Aorta (tissue), 5 donors: Measurements from ENCODE around the gene LONP2. TPM values are rescaled to one million over a fixed set of nuclear protein-coding genes. Genes with fewer than 3 reads are reported as not detected.
"Not testable (repeated sequence)": the region's sequence is repeated elsewhere in the genome, so short reads cannot be mapped to it uniquely, and the experiment has no call there.

Experiments used
- ATAC-seq: fragments of 200-7000 bp; cut with Tn5 transposase; one replicate; pipeline ENCODE4 v1.9.1; 2022; ENCODE audit warnings: moderate library complexity; ENCODE audit not compliant: low FRiP score
- DNase-seq, 2 donors: peaks; one replicate each; pipeline ENCODE4 v3.0.0-alpha.2; 2020
- H3K27ac ChIP-seq, 2 donors: one replicate each; pipeline ENCODE4 v1.5.1; 2013; ENCODE audit warnings: low read length in 2 of 2, mild to moderate bottlenecking in 2 of 2, moderate library complexity in 2 of 2, control low read depth in 1 of 2, inconsistent platforms in 1 of 2, low read depth in 1 of 2
- H3K27me3 ChIP-seq, 2 donors: one replicate each; pipeline ENCODE4 v1.6.1; 2013; ENCODE audit warnings: control low read depth in 1 of 2, low read length in 1 of 2, mild to moderate bottlenecking in 1 of 2, moderate library complexity in 1 of 2; ENCODE audit not compliant: insufficient read depth in 2 of 2, control insufficient read depth in 1 of 2
- H3K36me3 ChIP-seq, 2 donors: one replicate each; pipeline ENCODE4 v1.6.1; 2013; ENCODE audit warnings: control low read depth in 1 of 2, low read length in 1 of 2, mild to moderate bottlenecking in 1 of 2; ENCODE audit not compliant: insufficient read depth in 2 of 2, control insufficient read depth in 1 of 2
- H3K4me1 ChIP-seq, 2 donors: one replicate each; pipeline ENCODE4 v1.6.1; 2013; ENCODE audit warnings: low read length in 2 of 2, control low read depth in 1 of 2, mild to moderate bottlenecking in 1 of 2, moderate library complexity in 1 of 2; ENCODE audit not compliant: insufficient read depth in 2 of 2, control insufficient read depth in 1 of 2
- H3K4me3 ChIP-seq, 2 donors: one replicate each; pipeline ENCODE4 v1.5.1; 2013; ENCODE audit warnings: low read length in 2 of 2, control low read depth in 1 of 2, mild to moderate bottlenecking in 1 of 2
- H3K9me3 ChIP-seq: one replicate; pipeline ENCODE4 v1.6.1; 2013; ENCODE audit warnings: mild to moderate bottlenecking, low read length; ENCODE audit not compliant: control insufficient read depth
- WGBS, 2 donors: extraction: QIAGEN DNeasy Blood & Tissue Kit; methylation state at CpG; one replicate each; pipeline ENCODE4 v1.1.7; 2013; 5-methylcytosine and 5-hydroxymethylcytosine counted together
- intact Hi-C, 2 donors: fragments of 100-400 bp; cut with DNase I; formaldehyde crosslinking; loops; one replicate each; pipeline versions ENCODE4 v1.14.2 to v1.15.0; 2022
- polyA plus RNA-seq, 2 donors: library from polyadenylated mRNA; stranded (reverse); fragments of 200-250 nt; gene quantifications; one replicate each; pipeline ENCODE4 v1.2.3, GENCODE V29; 2013
- total RNA-seq, 2 donors: library from RNA; stranded (reverse); fragmentation: NEBNext Ultra II Directional; extraction: Animal tissue kit (Norgen Biotek cat#: 25700); gene quantifications; one replicate each; pipeline ENCODE4 v1.2.1, GENCODE V29; 2021
- donor health status: healthy with polysubstance abuse.
- donor health status: Bipolar disorder and iron deficiency.
- donor health status: DM: no; HTN: no; CAD: no.
- donor health status: DM: no; HTN: no; CAD: no.
- donor health status: DM: yes; HTN: yes; CAD: no.

LONP2 gene
- total and polyA plus RNA-seq, 4 donors: 9.5 to 71.8 (median 45.4) TPM

DNA sequence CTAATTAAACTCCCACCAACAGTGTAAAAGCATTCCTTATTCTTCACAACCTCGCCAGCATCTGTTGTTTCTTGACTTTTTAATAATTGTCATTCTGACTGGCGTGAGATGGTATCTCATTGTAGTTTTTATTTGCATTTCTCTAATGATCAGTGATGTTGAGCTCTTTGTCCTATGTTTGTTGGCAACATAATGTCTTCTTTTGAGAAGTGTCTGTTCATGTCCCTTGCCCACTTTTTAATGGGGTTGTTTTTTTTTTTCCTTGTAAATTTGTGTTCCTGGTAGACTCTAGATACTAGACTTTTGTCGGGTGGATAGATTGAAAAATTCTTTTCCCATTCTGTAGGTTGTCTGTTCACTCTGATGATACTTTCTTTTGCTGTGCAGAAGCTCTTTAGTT is 69.8 kb downstream of the LONP2 start:
- H3K36me3 ChIP-seq, ATAC-seq: not testable (repeated sequence)

DNA sequence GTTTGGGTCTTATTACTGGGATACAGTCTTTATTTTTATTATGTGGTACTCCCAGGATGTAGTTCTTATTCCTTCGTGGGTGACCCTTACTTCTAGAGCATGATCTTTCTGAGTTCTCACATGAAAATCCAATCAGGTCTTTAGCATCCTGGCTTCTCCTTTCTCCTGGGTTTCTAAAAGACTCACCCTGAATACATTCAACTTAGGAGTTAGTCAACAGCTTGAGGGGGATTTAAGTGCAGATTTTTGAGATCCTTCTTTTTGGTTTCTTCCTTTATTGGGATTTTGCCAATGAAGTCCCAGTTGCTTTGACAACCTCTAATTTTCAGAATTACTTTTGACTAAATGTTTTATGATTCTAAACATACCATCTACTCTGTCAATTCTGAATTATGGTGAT is 72.9 kb downstream of the LONP2 start:
- H3K4me1 ChIP-seq: no peaks in the 10 kb centered on the region
- no peak for ATAC-seq
- no peak overlapping the region for H3K27ac ChIP-seq
- H3K36me3 ChIP-seq: no peaks in the 10 kb centered on the region
- 89 to 92% methylated on average over 1 of the region's 1 CpG for WGBS, 2 donors
- DNase-seq: no peak
- H3K27me3 ChIP-seq: no peaks in the 10 kb centered on the region
- H3K9me3 ChIP-seq: no peaks in the 10 kb centered on the region
- intact Hi-C loops: no loop called here
- no peak overlapping the region for H3K4me3 ChIP-seq

More for the DNA sequence above, 69.8 kb downstream of the LONP2 start:
- H3K9me3 ChIP-seq, H3K27ac ChIP-seq, H3K4me3 ChIP-seq, DNase-seq, H3K4me1 ChIP-seq, intact Hi-C loops, H3K27me3 ChIP-seq: not testable (repeated sequence)
- WGBS, 2 donors: 97 to 98% methylated on average over 3 of the region's 3 CpGs

DNA sequence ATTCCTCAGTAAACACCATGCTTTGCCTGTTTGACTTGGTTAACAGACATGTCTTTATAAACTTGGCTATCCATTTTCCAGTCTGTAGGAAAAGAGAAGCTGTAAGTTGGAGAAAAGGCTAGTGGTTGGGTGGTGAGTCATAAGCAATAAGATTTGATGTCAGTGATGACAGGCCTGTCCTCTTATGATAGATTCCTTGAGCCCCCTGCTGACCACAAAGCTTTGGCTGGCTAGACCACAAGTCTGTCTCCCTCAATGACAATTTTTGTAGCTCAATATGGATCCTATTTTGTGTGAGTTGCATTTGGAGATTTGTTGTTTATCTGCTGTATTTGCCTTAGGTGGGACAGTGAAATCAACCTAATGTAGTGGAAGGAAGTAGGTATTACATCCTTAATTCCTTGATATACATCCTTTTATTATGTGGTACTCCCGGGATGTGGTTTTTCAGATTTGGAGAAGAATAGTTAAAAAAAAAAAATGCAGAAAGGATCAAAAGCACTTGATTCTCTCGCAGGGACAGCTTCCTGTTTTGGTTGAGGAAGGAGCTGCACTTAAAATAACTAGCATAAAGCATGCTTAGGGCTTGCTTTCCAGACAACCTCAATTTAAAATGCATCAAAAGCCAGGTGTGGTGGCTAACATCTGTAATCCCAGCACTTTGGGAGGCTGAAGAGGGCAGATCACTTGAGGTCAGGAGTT is 73.7 kb downstream of the LONP2 start:
- WGBS, 2 donors: 68 to 73% methylated on average over 2 of the region's 2 CpGs
- no peaks in the 10 kb centered on the region for H3K4me1 ChIP-seq
- ATAC-seq: no peak
- H3K4me3 ChIP-seq: no peak overlapping the region
- DNase-seq: no peak
- no peaks in the 10 kb centered on the region for H3K9me3 ChIP-seq
- H3K36me3 ChIP-seq: no peaks in the 10 kb centered on the region
- H3K27ac ChIP-seq: no peak overlapping the region
- H3K27me3 ChIP-seq: no peaks in the 10 kb centered on the region
- intact Hi-C loops: no loop called here

DNA sequence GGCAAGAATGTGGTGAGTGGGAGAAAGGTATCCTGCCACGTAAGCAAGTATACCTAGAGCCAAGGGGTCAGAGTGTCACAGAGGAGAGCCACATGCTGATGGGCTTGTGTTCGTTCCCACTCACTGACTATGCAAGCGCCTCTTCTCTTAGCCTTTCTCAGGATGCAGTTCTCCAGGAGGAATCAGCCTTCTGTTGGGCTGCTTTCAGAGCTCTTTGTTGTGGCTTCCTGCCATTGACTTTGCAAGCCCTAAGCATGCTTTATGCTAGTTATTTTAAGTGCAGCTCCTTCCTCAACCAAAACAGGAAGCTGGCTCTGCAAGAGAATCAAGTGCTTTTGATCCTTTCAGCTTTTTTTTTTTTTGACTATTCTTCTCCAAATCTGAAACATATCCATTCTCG is 74.5 kb downstream of the LONP2 start:
- DNase-seq (peak in 1 of 2 donors; percentile 52), ATAC-seq (peak; percentile 76)
- Histone ChIP-seq H3K27ac (peak overlapping the region in 1 of 2 donors; percentile 36), H3K4me3 (no peak overlapping the region), H3K36me3 (no peaks in the 10 kb centered on the region), H3K9me3 (no peaks in the 10 kb centered on the region), H3K4me1 (no peaks in the 10 kb centered on the region), H3K27me3 (no peaks in the 10 kb centered on the region)
- 27 to 29% methylated on average over 4 of the region's 4 CpGs for WGBS, 2 donors
- intact Hi-C loops: no loop called here

DNA sequence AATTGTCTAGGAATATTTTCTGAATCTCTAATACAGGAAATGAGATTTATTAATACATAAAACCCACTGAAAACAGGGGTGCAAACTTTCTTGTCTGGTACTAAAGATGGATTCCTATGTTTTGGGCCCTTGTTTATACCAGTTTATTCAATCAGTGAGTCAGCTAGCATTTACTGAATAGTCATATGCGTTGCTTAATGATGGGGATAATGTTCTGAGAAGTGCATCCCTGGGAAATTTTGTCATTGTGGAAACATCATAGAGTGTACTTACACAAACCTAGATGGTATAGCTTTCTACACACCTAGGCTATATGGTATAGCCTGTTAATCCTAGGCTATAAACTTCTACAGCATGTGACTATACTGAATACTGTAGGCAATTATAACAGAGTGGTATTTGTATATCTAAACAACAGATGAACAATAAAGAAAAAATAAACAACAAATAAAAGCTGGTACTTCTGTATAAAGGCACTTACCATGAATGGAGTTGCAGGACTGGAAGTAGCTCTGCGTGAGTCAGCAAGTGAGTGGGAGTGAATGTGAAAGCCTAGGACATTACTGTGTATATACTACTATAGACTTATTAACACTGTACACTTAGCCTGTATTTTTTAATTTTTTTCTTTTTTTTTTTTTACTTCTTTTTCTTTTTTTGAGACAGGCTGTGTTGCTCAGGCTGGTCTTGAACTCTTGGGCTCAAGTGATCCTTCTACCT is 77.4 kb downstream of the LONP2 start:
- Histone ChIP-seq H3K4me1 (no peaks in the 10 kb centered on the region), H3K27ac (no peak overlapping the region), H3K9me3 (no peaks in the 10 kb centered on the region), H3K4me3 (no peak overlapping the region), H3K27me3 (no peaks in the 10 kb centered on the region), H3K36me3 (peaks cover 0 to 4% of the 10 kb centered on the region in 2 donors)
- ATAC-seq (no peak), DNase-seq (no peak)
- WGBS, 2 donors: 82 to 84% methylated on average over 2 of the region's 2 CpGs
- intact Hi-C loops: no loop called here

DNA sequence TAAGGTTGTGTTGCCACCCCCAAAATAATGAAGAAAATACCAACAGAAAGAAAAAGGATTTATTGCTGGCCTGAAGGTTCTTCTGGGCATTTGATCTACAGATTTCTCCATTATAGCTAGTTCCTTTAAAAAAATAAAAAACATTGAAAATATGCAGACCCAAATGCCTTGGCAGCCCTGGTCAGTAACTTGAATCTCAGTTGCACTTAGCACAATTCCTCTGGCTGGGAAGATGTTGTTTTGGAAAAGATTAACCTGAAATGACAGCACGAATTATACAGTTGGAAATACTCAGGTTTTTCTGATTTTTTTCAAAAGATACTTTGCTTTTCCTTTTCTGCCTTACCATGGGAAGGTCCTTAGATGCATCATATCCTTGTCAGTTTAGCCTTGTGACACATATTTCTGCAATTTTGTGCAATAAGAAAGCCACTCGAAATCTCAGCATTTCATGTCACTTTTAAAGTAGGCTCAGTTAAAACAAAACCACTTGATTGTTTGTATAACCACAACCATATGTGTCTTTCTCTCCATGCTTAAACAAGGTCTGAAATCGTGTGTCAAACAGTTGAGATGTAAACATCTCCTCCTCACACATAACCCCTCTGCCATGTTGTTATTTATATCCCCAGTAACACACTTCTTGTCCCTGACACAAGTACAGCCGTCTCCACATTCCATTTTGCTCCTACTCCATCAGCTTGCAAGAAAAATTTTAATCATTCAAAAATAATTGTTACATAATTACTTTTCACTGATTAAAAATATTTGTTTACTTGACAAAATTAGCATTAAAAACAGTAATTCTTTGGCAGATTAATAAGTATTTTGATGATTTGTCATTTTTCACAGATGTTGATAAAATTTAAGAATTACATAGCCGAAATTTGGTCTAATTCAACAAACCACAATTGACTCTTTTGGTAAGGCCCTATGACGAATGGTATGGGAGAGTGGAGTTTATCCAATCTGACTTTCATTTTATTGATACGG is 80.0 kb downstream of the LONP2 start:
- Histone ChIP-seq H3K9me3 (no peaks in the 10 kb centered on the region), H3K4me1 (no peaks in the 10 kb centered on the region), H3K4me3 (no peak overlapping the region), H3K27ac (no peak overlapping the region), H3K27me3 (no peaks in the 10 kb centered on the region), H3K36me3 (peaks cover 0 to 4% of the 10 kb centered on the region in 2 donors)
- WGBS, 2 donors: 62 to 68% methylated on average over 7 of the region's 7 CpGs
- intact Hi-C loops: no loop called here
- no peak for ATAC-seq
- no peak for DNase-seq

DNA sequence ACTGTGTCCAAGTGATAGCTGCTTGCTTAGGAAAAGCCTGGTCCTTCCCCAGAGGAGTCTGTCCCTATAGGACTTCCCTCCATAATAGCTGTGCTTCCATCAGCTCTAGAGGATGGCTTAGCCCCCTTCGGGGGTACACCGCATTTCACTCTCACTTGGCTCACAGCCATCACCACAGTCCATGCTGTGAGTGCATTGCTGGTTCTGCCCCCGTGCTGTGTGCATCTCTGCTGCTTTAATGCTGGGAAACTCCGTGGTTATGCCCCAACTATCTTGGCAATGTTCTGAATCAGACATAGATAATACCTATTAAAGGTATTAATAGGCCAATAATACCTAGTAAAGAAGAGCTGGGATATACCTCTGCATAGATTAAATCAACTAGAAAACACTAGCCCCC is 82.8 kb downstream of the LONP2 start:
- intact Hi-C loops: no loop called here
- H3K4me1 ChIP-seq: no peaks in the 10 kb centered on the region
- H3K27ac ChIP-seq: no peak overlapping the region
- DNase-seq (no peak), ATAC-seq (no peak)
- no peak overlapping the region for H3K4me3 ChIP-seq
- H3K27me3 ChIP-seq: no peaks in the 10 kb centered on the region
- 84 to 85% methylated on average over 4 of the region's 4 CpGs for WGBS, 2 donors
- H3K9me3 ChIP-seq: no peaks in the 10 kb centered on the region
- H3K36me3 ChIP-seq: peaks cover 0 to 4% of the 10 kb centered on the region in 2 donors

DNA sequence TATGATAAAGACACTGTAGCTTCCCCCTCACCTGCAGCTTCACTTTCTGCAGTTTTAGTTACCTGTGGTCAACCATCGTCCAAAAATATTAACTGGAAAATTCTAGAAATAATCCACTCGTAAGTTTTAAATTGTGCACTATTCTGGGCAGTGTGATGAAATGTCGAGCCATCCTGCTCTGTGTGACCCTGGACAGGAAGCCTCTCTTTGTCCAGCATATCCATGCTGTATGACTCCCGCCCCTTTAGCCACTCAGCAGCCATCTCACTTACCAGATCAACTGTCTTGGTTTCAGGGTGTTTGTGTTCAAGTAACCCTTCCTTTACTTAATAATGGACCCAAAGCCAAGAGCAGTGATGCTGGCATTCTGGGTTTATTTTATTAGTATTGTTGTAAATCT is 85.0 kb downstream of the LONP2 start:
- H3K4me1 ChIP-seq: no peaks in the 10 kb centered on the region
- H3K4me3 ChIP-seq: no peak overlapping the region
- 96 to 97% methylated on average over 4 of the region's 4 CpGs for WGBS, 2 donors
- DNase-seq (no peak), ATAC-seq (no peak)
- H3K9me3 ChIP-seq: no peaks in the 10 kb centered on the region
- peaks cover 0 to 4% of the 10 kb centered on the region in 2 donors for H3K36me3 ChIP-seq
- intact Hi-C loops: no loop called here
- no peaks in the 10 kb centered on the region for H3K27me3 ChIP-seq
- no peak overlapping the region for H3K27ac ChIP-seq
